K562 (cell line): ENCODE measurements around the gene FRMPD1. TPM values are rescaled to one million over a fixed set of nuclear protein-coding genes. Genes with fewer than 3 reads are reported as not detected.

Experiments
- ATAC-seq: fragments of 200-7000 bp; cut with Tn5 transposase; 3 replicates; pipeline ENCODE4 v1.9.1; 2020; ENCODE audit warnings: moderate library complexity
- BruUV-seq: library from RNA; stranded (reverse); fragments of 400-500 nt; replicated peaks from 2 replicates; lab custom pipeline; 2021; lab: Mats Ljungman, UMichigan
- CTCF ChIA-PET: fragments of 300-600 bp; formaldehyde crosslinking; extraction: SDS; loops from one replicate; lab custom pipeline; 2021; ENCODE audit warnings: low intra/inter-chr PET ratio; lab: Yijun Ruan, JAX
- POLR2A ChIA-PET: fragments of 300-600, 350-650 bp; sonication (Branson Sonifier 250); formaldehyde crosslinking; extraction: SDS; loops from one replicate; lab custom pipeline; 2021; ENCODE audit warnings: antibody characterized with exemption, inconsistent platforms; lab: Yijun Ruan, JAX
- DNase-seq, 4 experiments: peaks; one replicate each; pipeline versions ENCODE4 v3.0.0 to v3.0.0-alpha.2; 2011 to 2018; ENCODE audit warnings: low spot score in 3 of 4, mixed read lengths in 3 of 4; ENCODE audit errors: extremely low read depth in 1 of 4
- FAIRE-seq: peaks from 2 replicates; lab custom pipeline; 2011; peaks lifted over from hg19 to GRCh38; lab: Jason Lieb, UNC
- H2AFZ ChIP-seq: 2 replicates; pipeline ENCODE4 v1.6.0; 2011; ENCODE audit warnings: low read depth, low read length, control low read depth, inconsistent platforms
- H3K27ac ChIP-seq: fragments of 200-600 bp; 3 replicates; pipeline ENCODE4 v1.8.0; 2011; ENCODE audit warnings: low read depth, mild to moderate bottlenecking, control low read depth, inconsistent platforms, low read length, moderate library complexity, mixed read lengths; ENCODE audit errors: extremely low read depth
- H3K27me3 ChIP-seq, 2 experiments: fragments of 300-600 bp in 1 of 2; 2 replicates in 1 of 2; 3 replicates in 1 of 2; pipeline versions ENCODE4 v1.6.0 to v1.8.0; 2011; ENCODE audit warnings: inconsistent platforms in 2 of 2, low read length in 2 of 2, mild to moderate bottlenecking in 1 of 2, mixed read lengths in 1 of 2, moderate library complexity in 1 of 2; ENCODE audit not compliant: control insufficient read depth in 2 of 2, insufficient read depth in 2 of 2
- H3K36me3 ChIP-seq: fragments of 300-600 bp; 3 replicates; pipeline ENCODE4 v1.8.0; 2011; ENCODE audit warnings: mild to moderate bottlenecking, low read length, inconsistent platforms; ENCODE audit not compliant: control insufficient read depth, insufficient read depth
- H3K4me1 ChIP-seq, 2 experiments: fragments of 200-600 bp in 1 of 2; replicated peaks in 1 of 2; 2 replicates in 1 of 2; 3 replicates in 1 of 2; pipeline versions ENCODE4 v1.5.1 to v1.8.0; 2011; ENCODE audit warnings: inconsistent platforms in 2 of 2, low read length in 2 of 2, mild to moderate bottlenecking in 1 of 2, mixed read lengths in 1 of 2, moderate library complexity in 1 of 2; ENCODE audit not compliant: control insufficient read depth in 2 of 2, insufficient read depth in 2 of 2
- H3K4me2 ChIP-seq: 2 replicates; pipeline ENCODE4 v1.6.1; 2011; ENCODE audit warnings: low read length, control low read depth, inconsistent platforms, mixed read lengths; ENCODE audit not compliant: insufficient read depth
- H3K4me3 ChIP-seq: fragments of 200-600 bp; sonication (generic), shearing (Covaris generic); 2 replicates; pipeline ENCODE4 v1.5.1; 2016; ENCODE audit warnings: control low read depth, inconsistent platforms
- H3K79me2 ChIP-seq: fragments of 200-600 bp; 3 replicates; pipeline ENCODE4 v1.8.0; 2011; ENCODE audit warnings: low read length, inconsistent platforms; ENCODE audit not compliant: control insufficient read depth, insufficient read depth
- H3K9ac ChIP-seq, 2 experiments: 2 replicates each; pipeline versions ENCODE4 v1.6.0 to v1.6.1; 2011; ENCODE audit warnings: low read depth in 2 of 2, low read length in 2 of 2, control low read depth in 1 of 2, inconsistent platforms in 1 of 2, mild to moderate bottlenecking in 1 of 2, mixed read lengths in 1 of 2; ENCODE audit not compliant: insufficient read depth in 1 of 2
- H3K9me1 ChIP-seq: one replicate; pipeline ENCODE4 v1.6.0; 2011; ENCODE audit warnings: inconsistent platforms, mild to moderate bottlenecking, low read length, moderate library complexity; ENCODE audit not compliant: control insufficient read depth, insufficient read depth
- H3K9me3 ChIP-seq: replicated peaks from 2 replicates; pipeline ENCODE4 v1.5.1; 2011; ENCODE audit warnings: low read depth, low read length, inconsistent platforms; ENCODE audit not compliant: control insufficient read depth, insufficient read depth
- H4K20me1 ChIP-seq: replicated peaks from 2 replicates; pipeline ENCODE4 v1.6.1; 2011; ENCODE audit warnings: low read length, inconsistent platforms, mixed read lengths; ENCODE audit not compliant: control insufficient read depth, insufficient read depth
- C11orf30 ChIP-seq: fragments of 450-650 bp; IDR thresholded peaks from 2 replicates; pipeline ENCODE4 v1.6.1; 2016; ENCODE audit warnings: low read depth, mild to moderate bottlenecking
- CBFA2T2 ChIP-seq: fragments of 450-650 bp; conservative IDR thresholded peaks from 2 replicates; pipeline ENCODE4 v1.6.1; 2017; ENCODE audit warnings: mild to moderate bottlenecking
- CBFA2T3 ChIP-seq: fragments of 450-650 bp; IDR thresholded peaks from 2 replicates; pipeline ENCODE4 v1.6.1; 2017
- EGR1 ChIP-seq: fragments of 450-650 bp; conservative IDR thresholded peaks from 2 replicates; pipeline ENCODE4 v1.6.1; 2017; ENCODE audit warnings: mild to moderate bottlenecking
- MAFF ChIP-seq: IDR thresholded peaks from 2 replicates; pipeline ENCODE4 v1.6.1; 2012; ENCODE audit warnings: low read length, improper control_type of control experiment
- MAFK ChIP-seq: IDR thresholded peaks from 2 replicates; pipeline ENCODE4 v1.6.1; 2011; ENCODE audit warnings: low read length, improper control_type of control experiment
- NFE2L1 ChIP-seq: fragments of 450-650 bp; IDR thresholded peaks from 2 replicates; pipeline ENCODE4 v1.6.1; 2016; ENCODE audit warnings: missing genetic modification characterization, low read depth, mild to moderate bottlenecking, missing compliant biosample characterization, moderate library complexity, borderline replicate concordance
- ZKSCAN1 ChIP-seq: fragments of 150-350 bp; IDR thresholded peaks from 2 replicates; pipeline ENCODE4 v1.6.1; 2016; ENCODE audit warnings: low read depth, low read length
- ZNF316 ChIP-seq: fragments of 450-650 bp; IDR thresholded peaks from 2 replicates; pipeline ENCODE4 v1.6.1; 2016
- WGBS: fragments of 100-300 bp; shearing (Covaris generic); methylation state at CpG from one replicate; pipeline ENCODE4 v1.1.6; 2016; ENCODE audit warnings: low coverage, mixed read lengths; ENCODE audit not compliant: insufficient coverage; ENCODE audit errors: missing lambda C conversion rate; 5-methylcytosine and 5-hydroxymethylcytosine counted together
- in situ Hi-C: fragments of 300-500 bp; cut with MboI; formaldehyde crosslinking; loops from 4 replicates; pipeline ENCODE4 v1.15.0; 2018; ENCODE audit warnings: inconsistent platforms, mixed read lengths
- intact Hi-C: fragments of 100-400 bp; cut with micrococcal nuclease; formaldehyde crosslinking; loops from 2 replicates; pipeline ENCODE4 v1.14.2; 2022
- polyA plus RNA-seq, 8 experiments: library from polyadenylated mRNA; depleted of rRNA in 4 of 8; stranded (reverse) in 5 of 8; unstranded in 3 of 8; fragments of >200 nt; fragmentation: Nextera tagmentation in 2 of 8; fragmentation: Illumina TruSeq in 1 of 8; extraction: Ambion mirVana in 2 of 8; extraction: Trizol in 1 of 8; gene quantifications; 2 replicates each; pipeline versions ENCODE4 v1.2.1 to v1.2.3, GENCODE V29; 2011 to 2014; ENCODE audit warnings: inconsistent platforms in 1 of 8, missing spikeins in 1 of 8
- total RNA-seq, 7 experiments: library from RNA; depleted of rRNA in 6 of 7; stranded (reverse); fragments of >200 nt in 6 of 7; fragmentation: Illumina TruSeq in 2 of 7; extraction: Trizol in 2 of 7; gene quantifications; 2 replicates each; pipeline versions ENCODE4 v1.2.1 to v1.2.3, GENCODE V29; 2011 to 2021; ENCODE audit warnings: low replicate concordance in 1 of 7
- TF ChIP-seq, protein P1 (sequence below): fragments of 450-650 bp; IDR thresholded peaks from 2 replicates; pipeline ENCODE4 v1.6.1; 2017; ENCODE audit warnings: mild to moderate bottlenecking, moderate library complexity
- TF ChIP-seq, protein P2 (sequence below): fragments of 450-650 bp; formaldehyde crosslinking; IDR thresholded peaks from 2 replicates; pipeline ENCODE4 v1.4.0; 2020; ENCODE audit warnings: mild to moderate bottlenecking, moderate library complexity

Gene FRMPD1
- total and polyA plus RNA-seq, 9 of the 15 experiments (the other 6 are each of a cell fraction or from before 2014, with no cell fraction given): not detected

DNA sequence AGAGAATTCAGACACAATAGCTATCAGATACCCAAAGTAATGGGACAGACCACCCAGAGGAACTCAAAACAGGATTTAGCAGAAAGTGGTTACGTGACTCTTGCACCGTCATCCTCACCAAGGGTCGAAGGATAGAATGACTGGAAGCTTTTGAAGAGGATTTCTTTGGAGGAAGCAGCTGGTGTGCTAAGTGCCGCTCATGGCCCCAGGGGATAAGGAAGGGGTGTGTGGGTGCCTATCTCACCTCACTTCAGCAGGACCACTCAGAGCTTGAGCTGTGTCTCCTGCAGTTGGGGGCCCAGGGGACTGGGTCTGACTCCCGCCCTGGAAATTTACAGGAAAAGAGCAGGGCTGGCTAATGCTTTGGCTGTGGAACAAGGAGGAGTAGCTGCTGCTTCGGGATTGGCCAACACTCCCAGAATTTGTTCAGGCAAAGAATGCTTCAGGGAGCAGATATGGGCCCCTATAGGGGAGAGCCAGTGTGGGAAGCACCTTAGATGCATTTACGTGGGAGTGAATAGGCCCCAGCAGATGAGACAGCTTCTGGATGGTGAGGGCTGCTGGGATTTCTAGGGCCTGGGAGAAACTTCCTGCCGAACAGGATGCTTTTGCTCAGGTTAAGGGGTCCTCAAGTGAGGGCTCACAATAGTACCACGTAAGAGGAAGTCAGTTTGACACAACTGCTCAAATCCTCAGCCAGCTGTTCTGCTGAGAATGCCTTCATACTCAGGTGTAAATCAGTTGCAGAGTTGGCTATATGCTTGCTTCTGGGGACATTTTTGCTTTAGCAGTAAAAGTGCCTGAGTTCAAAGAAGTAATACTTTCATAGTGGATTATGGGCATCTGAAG lies 29.3 kb upstream of the FRMPD1 start:
- WGBS: 7% methylated on average over 9 of the region's 9 CpGs
- no peak for FAIRE-seq
- no TSS peak for BruUV-seq

More for the DNA sequence above, 29.3 kb upstream of the FRMPD1 start:
- peaks cover 5% of the 10 kb centered on the region; the same call in 1 of the 2 replicates for H4K20me1 ChIP-seq
- in situ Hi-C loops: no loop called here
- H3K36me3 ChIP-seq: no peaks in the 10 kb centered on the region
- no peak overlapping the region for H3K27ac ChIP-seq
- H3K27me3 ChIP-seq: peaks cover 37 to 51% of the 10 kb centered on the region in 2 experiments
- TF ChIP-seq ZKSCAN1: no peak
- peak; percentile 37; the same call in 1 of the 2 replicates for TF ChIP-seq EGR1
- peak; percentile 55; the same call in 1 of the 2 replicates for TF ChIP-seq CBFA2T3
- TF ChIP-seq, protein P1, sequence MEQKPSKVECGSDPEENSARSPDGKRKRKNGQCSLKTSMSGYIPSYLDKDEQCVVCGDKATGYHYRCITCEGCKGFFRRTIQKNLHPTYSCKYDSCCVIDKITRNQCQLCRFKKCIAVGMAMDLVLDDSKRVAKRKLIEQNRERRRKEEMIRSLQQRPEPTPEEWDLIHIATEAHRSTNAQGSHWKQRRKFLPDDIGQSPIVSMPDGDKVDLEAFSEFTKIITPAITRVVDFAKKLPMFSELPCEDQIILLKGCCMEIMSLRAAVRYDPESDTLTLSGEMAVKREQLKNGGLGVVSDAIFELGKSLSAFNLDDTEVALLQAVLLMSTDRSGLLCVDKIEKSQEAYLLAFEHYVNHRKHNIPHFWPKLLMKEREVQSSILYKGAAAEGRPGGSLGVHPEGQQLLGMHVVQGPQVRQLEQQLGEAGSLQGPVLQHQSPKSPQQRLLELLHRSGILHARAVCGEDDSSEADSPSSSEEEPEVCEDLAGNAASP: no peak
- 0 out of 2 replicates have a peak, but pooled peaks have one; percentile 12 for TF ChIP-seq CBFA2T2
- TF ChIP-seq ZNF316: peak; percentile 46
- TF ChIP-seq, protein P2, sequence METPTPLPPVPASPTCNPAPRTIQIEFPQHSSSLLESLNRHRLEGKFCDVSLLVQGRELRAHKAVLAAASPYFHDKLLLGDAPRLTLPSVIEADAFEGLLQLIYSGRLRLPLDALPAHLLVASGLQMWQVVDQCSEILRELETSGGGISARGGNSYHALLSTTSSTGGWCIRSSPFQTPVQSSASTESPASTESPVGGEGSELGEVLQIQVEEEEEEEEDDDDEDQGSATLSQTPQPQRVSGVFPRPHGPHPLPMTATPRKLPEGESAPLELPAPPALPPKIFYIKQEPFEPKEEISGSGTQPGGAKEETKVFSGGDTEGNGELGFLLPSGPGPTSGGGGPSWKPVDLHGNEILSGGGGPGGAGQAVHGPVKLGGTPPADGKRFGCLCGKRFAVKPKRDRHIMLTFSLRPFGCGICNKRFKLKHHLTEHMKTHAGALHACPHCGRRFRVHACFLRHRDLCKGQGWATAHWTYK (CRISPR knock-in tag): no peak
- TF ChIP-seq NFE2L1 (tag): no peak
- 0 out of 2 replicates have a peak, but pooled peaks have one; percentile 18 for TF ChIP-seq MAFF
- TF ChIP-seq C11orf30: peak; percentile 18; the same call in 1 of the 2 replicates
- 0 out of 2 replicates have a peak, but pooled peaks have one; percentile 23 for TF ChIP-seq MAFK
- TF ChIP-seq, all 486 proteins: peak for 7
- no peaks in the 10 kb centered on the region for H3K9me1 ChIP-seq
- ATAC-seq (peak; percentile 42), DNase-seq (peak in 2 of 4 experiments; percentile 15 to 25)
- no peak overlapping the region for H3K4me3 ChIP-seq
- no peak overlapping the region for H3K4me2 ChIP-seq
- no peaks in the 10 kb centered on the region for H3K9me3 ChIP-seq
- H3K4me1 ChIP-seq: no peaks in the 10 kb centered on the region; a peak in 1 of 5 replicates
- no peaks in the 10 kb centered on the region for H3K79me2 ChIP-seq
- ChIA-PET CTCF (no interaction called here), POLR2A (interaction anchor here (0.9 to 1.5 kb wide), 5 partner anchors 8 to 29 kb away, joined by 3 to 10 read pairs (median 4); partner anchors contain the start of gene TOMM5)
- intact Hi-C loops: no loop called here
- no peak overlapping the region for H3K9ac ChIP-seq
- no peak overlapping the region for H2AFZ ChIP-seq
